Measurements from ENCODE around the gene NGLY1. TPM values are rescaled to one million over a fixed set of nuclear protein-coding genes. Genes with fewer than 3 reads are reported as not detected.

Gene NGLY1
- total and polyA plus RNA-seq, 10 of the 15 experiments (the other 5 are each of a cell fraction or from before 2014, with no cell fraction given): 29.8 to 73.5 (median 47.0) TPM

DNA sequence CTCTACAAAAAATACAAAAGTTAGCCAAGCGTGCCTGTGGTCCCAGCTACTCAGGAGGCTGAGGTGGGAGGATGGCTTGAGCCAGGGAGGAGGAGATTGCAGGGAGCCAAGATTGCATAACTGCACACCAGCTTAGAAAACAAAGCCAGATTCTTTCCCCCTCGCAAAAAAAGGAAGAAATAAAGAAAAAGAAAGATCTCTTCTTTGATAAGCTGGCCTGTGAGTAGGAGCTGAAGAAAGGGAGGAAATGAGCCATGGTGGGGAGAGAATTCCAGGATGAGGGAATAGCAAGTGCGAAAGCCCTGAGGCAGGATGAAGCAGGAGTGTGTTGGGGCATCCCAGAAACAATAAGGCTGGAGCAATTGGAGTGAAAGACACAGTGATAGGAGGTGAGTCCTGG, 94.0 kb downstream of the NGLY1 start (continued):
- TF ChIP-seq, protein P1, sequence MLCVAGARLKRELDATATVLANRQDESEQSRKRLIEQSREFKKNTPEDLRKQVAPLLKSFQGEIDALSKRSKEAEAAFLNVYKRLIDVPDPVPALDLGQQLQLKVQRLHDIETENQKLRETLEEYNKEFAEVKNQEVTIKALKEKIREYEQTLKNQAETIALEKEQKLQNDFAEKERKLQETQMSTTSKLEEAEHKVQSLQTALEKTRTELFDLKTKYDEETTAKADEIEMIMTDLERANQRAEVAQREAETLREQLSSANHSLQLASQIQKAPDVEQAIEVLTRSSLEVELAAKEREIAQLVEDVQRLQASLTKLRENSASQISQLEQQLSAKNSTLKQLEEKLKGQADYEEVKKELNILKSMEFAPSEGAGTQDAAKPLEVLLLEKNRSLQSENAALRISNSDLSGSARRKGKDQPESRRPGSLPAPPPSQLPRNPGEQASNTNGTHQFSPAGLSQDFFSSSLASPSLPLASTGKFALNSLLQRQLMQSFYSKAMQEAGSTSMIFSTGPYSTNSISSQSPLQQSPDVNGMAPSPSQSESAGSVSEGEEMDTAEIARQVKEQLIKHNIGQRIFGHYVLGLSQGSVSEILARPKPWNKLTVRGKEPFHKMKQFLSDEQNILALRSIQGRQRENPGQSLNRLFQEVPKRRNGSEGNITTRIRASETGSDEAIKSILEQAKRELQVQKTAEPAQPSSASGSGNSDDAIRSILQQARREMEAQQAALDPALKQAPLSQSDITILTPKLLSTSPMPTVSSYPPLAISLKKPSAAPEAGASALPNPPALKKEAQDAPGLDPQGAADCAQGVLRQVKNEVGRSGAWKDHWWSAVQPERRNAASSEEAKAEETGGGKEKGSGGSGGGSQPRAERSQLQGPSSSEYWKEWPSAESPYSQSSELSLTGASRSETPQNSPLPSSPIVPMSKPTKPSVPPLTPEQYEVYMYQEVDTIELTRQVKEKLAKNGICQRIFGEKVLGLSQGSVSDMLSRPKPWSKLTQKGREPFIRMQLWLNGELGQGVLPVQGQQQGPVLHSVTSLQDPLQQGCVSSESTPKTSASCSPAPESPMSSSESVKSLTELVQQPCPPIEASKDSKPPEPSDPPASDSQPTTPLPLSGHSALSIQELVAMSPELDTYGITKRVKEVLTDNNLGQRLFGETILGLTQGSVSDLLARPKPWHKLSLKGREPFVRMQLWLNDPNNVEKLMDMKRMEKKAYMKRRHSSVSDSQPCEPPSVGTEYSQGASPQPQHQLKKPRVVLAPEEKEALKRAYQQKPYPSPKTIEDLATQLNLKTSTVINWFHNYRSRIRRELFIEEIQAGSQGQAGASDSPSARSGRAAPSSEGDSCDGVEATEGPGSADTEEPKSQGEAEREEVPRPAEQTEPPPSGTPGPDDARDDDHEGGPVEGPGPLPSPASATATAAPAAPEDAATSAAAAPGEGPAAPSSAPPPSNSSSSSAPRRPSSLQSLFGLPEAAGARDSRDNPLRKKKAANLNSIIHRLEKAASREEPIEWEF (IDR thresholded peaks at IDR 0.05; ENCODE audit: insufficient replicate concordance, low read depth, low read length): no peak
- TF ChIP-seq, protein P2, sequence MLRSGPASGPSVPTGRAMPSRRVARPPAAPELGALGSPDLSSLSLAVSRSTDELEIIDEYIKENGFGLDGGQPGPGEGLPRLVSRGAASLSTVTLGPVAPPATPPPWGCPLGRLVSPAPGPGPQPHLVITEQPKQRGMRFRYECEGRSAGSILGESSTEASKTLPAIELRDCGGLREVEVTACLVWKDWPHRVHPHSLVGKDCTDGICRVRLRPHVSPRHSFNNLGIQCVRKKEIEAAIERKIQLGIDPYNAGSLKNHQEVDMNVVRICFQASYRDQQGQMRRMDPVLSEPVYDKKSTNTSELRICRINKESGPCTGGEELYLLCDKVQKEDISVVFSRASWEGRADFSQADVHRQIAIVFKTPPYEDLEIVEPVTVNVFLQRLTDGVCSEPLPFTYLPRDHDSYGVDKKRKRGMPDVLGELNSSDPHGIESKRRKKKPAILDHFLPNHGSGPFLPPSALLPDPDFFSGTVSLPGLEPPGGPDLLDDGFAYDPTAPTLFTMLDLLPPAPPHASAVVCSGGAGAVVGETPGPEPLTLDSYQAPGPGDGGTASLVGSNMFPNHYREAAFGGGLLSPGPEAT (IDR thresholded peaks at IDR 0.05; ENCODE audit: low read depth): no peak
- no peak for TF ChIP-seq STAT3 (IDR thresholded peaks at IDR 0.05; ENCODE audit: low read depth, low read length)
- TF ChIP-seq JUND (IDR thresholded peaks at IDR 0.05; ENCODE audit: low read depth, low read length): no peak

DNA sequence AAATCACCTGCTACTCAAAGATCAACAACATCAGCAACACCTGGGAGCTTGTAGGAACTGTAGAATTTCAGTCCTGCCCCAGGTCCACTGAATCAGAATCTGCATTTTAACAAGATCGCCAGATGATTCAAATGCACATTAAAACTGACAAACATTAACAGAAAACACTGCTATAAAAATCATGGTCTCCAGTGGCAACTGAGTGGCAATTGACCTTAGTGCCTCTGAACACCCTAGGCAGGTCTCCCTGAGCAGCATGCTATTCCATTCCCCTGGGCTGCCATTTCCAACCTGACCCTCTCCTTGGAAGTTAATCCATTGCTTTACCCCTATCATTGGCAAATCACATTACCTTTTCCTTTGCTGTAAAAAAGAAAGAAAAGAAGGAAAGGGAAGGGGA, 95.5 kb downstream of the NGLY1 start:
- in situ Hi-C loops (cut with MboI) (no loop called here), intact Hi-C loops (cut with micrococcal nuclease; ENCODE audit: unreplicated experiment) (no loop called here)
- ChIA-PET POLR2A (no interaction called here), RAD21 (ENCODE audit: unreplicated experiment) (no interaction called here), SMC1A (ENCODE audit: uncharacterized antibody, unreplicated experiment) (no interaction called here), CTCF (interaction anchor here (1.1 kb wide), 1 partner anchor 39 kb away, joined by 3 read pairs; no protein-coding TSS in a partner anchor)
- H3K9me3 ChIP-seq (replicated peaks; ENCODE audit: control insufficient read depth, insufficient read depth, low read length): no peaks in the 10 kb centered on the region
- H3K4me2 ChIP-seq (ENCODE audit: control insufficient read depth, insufficient read depth): no peak overlapping the region
- H4K20me1 ChIP-seq (ENCODE audit: control insufficient read depth, insufficient read depth): no peaks in the 10 kb centered on the region
- H3K27me3 ChIP-seq (replicated peaks in 1 of 2; ENCODE audit: control insufficient read depth in 2 of 2, insufficient read depth in 2 of 2, low read length in 1 of 2): no peaks in the 10 kb centered on the region
- DNase-seq (ENCODE audit: low read depth, low spot score) (no peak), ATAC-seq (no peak), FAIRE-seq (no peak)
- H3K36me3 ChIP-seq (ENCODE audit: control insufficient read depth in 2 of 2, insufficient read depth in 2 of 2, low read length in 1 of 2): no peaks in the 10 kb centered on the region
- H3K4me3 ChIP-seq: no peak overlapping the region
- H3K4me1 ChIP-seq (ENCODE audit: control insufficient read depth, insufficient read depth, low read length): no peaks in the 10 kb centered on the region
- no peak overlapping the region for H3K9ac ChIP-seq (ENCODE audit: control insufficient read depth, insufficient read depth, low read length)
- no TSS peak for BruUV-seq (replicated peaks)
- H2AFZ ChIP-seq (ENCODE audit: control insufficient read depth, low read depth, low read length): no peak overlapping the region
- no peaks in the 10 kb centered on the region for H3K79me2 ChIP-seq (ENCODE audit: control insufficient read depth, insufficient read depth, low read length)
- H3K27ac ChIP-seq (ENCODE audit: control insufficient read depth, insufficient read depth): no peak overlapping the region
- WGBS (ENCODE audit: insufficient coverage, insufficient replicate concordance, low lambda C conversion rate, missing lambda C conversion rate): 92% methylated on average over 1 of the region's 1 CpG
- TF ChIP-seq, protein P3, sequence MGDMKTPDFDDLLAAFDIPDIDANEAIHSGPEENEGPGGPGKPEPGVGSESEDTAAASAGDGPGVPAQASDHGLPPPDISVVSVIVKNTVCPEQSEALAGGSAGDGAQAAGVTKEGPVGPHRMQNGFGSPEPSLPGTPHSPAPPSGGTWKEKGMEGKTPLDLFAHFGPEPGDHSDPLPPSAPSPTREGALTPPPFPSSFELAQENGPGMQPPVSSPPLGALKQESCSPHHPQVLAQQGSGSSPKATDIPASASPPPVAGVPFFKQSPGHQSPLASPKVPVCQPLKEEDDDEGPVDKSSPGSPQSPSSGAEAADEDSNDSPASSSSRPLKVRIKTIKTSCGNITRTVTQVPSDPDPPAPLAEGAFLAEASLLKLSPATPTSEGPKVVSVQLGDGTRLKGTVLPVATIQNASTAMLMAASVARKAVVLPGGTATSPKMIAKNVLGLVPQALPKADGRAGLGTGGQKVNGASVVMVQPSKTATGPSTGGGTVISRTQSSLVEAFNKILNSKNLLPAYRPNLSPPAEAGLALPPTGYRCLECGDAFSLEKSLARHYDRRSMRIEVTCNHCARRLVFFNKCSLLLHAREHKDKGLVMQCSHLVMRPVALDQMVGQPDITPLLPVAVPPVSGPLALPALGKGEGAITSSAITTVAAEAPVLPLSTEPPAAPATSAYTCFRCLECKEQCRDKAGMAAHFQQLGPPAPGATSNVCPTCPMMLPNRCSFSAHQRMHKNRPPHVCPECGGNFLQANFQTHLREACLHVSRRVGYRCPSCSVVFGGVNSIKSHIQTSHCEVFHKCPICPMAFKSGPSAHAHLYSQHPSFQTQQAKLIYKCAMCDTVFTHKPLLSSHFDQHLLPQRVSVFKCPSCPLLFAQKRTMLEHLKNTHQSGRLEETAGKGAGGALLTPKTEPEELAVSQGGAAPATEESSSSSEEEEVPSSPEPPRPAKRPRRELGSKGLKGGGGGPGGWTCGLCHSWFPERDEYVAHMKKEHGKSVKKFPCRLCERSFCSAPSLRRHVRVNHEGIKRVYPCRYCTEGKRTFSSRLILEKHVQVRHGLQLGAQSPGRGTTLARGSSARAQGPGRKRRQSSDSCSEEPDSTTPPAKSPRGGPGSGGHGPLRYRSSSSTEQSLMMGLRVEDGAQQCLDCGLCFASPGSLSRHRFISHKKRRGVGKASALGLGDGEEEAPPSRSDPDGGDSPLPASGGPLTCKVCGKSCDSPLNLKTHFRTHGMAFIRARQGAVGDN (IDR thresholded peaks at IDR 0.05): no peak
- TF ChIP-seq, protein P4, sequence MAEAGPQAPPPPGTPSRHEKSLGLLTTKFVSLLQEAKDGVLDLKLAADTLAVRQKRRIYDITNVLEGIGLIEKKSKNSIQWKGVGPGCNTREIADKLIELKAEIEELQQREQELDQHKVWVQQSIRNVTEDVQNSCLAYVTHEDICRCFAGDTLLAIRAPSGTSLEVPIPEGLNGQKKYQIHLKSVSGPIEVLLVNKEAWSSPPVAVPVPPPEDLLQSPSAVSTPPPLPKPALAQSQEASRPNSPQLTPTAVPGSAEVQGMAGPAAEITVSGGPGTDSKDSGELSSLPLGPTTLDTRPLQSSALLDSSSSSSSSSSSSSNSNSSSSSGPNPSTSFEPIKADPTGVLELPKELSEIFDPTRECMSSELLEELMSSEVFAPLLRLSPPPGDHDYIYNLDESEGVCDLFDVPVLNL (IDR thresholded peaks at IDR 0.05; ENCODE audit: low read depth, low read length): no peak

Data from GM12878 (cell line).